H9 (cell line): Measurements from ENCODE around the gene TBC1D10B. TPM values are rescaled to one million over a fixed set of nuclear protein-coding genes. Genes with fewer than 3 reads are reported as not detected.

Source experiments
- DNase-seq: peaks from one replicate; pipeline ENCODE4 v3.0.0-alpha.2; 2017
- H2AFZ ChIP-seq: one replicate; pipeline ENCODE4 v1.6.1; 2013; ENCODE audit warnings: mild to moderate bottlenecking, low read length, control low read depth, moderate library complexity
- H2AK5ac ChIP-seq: 2 replicates; pipeline ENCODE4 v1.6.1; 2013; ENCODE audit warnings: low read length, control low read depth, mixed read lengths; ENCODE audit not compliant: insufficient read length
- H2BK120ac ChIP-seq: one replicate; pipeline ENCODE4 v1.6.1; 2013; ENCODE audit warnings: low read depth, mild to moderate bottlenecking, low read length, control low read depth, inconsistent platforms; ENCODE audit not compliant: poor library complexity, severe bottlenecking
- H2BK12ac ChIP-seq: 2 replicates; pipeline ENCODE4 v1.6.1; 2013; ENCODE audit warnings: low read length, control low read depth, mixed read lengths, low read depth; ENCODE audit not compliant: insufficient read length
- H2BK15ac ChIP-seq: 2 replicates; pipeline ENCODE4 v1.6.1; 2013; ENCODE audit warnings: low read depth, low read length, control low read depth
- H2BK20ac ChIP-seq: one replicate; pipeline ENCODE4 v1.6.1; 2013; ENCODE audit warnings: low read depth, mild to moderate bottlenecking, low read length, control low read depth, inconsistent platforms; ENCODE audit not compliant: poor library complexity, severe bottlenecking
- H2BK5ac ChIP-seq: 2 replicates; pipeline ENCODE4 v1.6.1; 2013; ENCODE audit warnings: low read length, control low read depth, mixed read lengths; ENCODE audit not compliant: insufficient read length
- H3K14ac ChIP-seq: 2 replicates; pipeline ENCODE4 v1.6.1; 2013; ENCODE audit warnings: low read length, control low read depth; ENCODE audit not compliant: insufficient read depth
- H3K18ac ChIP-seq: 2 replicates; pipeline ENCODE4 v1.6.1; 2013; ENCODE audit warnings: low read depth, mild to moderate bottlenecking, mixed read lengths, low read length, control low read depth; ENCODE audit not compliant: insufficient read length
- H3K23ac ChIP-seq: 2 replicates; pipeline ENCODE4 v1.6.1; 2013; ENCODE audit warnings: low read length, control low read depth, mixed read lengths, low read depth; ENCODE audit not compliant: insufficient read length
- H3K23me2 ChIP-seq: 2 replicates; pipeline ENCODE4 v1.6.1; 2013; ENCODE audit warnings: low read depth, mild to moderate bottlenecking, mixed read lengths, low read length, control low read depth; ENCODE audit not compliant: insufficient read length, poor library complexity, severe bottlenecking
- H3K27ac ChIP-seq: 2 replicates; pipeline ENCODE4 v1.5.1; 2013; ENCODE audit warnings: low read length, control low read depth, mixed read lengths, low read depth; ENCODE audit not compliant: insufficient read length
- H3K27me3 ChIP-seq: 2 replicates; pipeline ENCODE4 v1.6.1; 2013; ENCODE audit warnings: low read length, control low read depth, inconsistent platforms; ENCODE audit not compliant: insufficient read depth
- H3K4ac ChIP-seq: 2 replicates; pipeline ENCODE4 v1.6.1; 2013; ENCODE audit warnings: low read depth, mild to moderate bottlenecking, control low read depth, inconsistent platforms, low read length, moderate library complexity
- H3K4me1 ChIP-seq: 2 replicates; pipeline ENCODE4 v1.6.1; 2013; ENCODE audit warnings: low read length, control low read depth, inconsistent platforms; ENCODE audit not compliant: insufficient read depth
- H3K4me2 ChIP-seq: 2 replicates; pipeline ENCODE4 v1.6.1; 2013; ENCODE audit warnings: low read length, control low read depth, mixed read lengths; ENCODE audit not compliant: insufficient read length, insufficient read depth
- H3K56ac ChIP-seq: 2 replicates; pipeline ENCODE4 v1.6.1; 2013; ENCODE audit warnings: low read depth, mild to moderate bottlenecking, mixed read lengths, low read length, control low read depth; ENCODE audit not compliant: insufficient read length
- H3K79me1 ChIP-seq: 2 replicates; pipeline ENCODE4 v1.6.1; 2013; ENCODE audit warnings: low read depth, mild to moderate bottlenecking, moderate library complexity, low read length, control low read depth, inconsistent platforms; ENCODE audit not compliant: insufficient read depth, poor library complexity, severe bottlenecking
- H3K79me2 ChIP-seq: 2 replicates; pipeline ENCODE4 v1.6.1; 2013; ENCODE audit warnings: low read length, control low read depth, inconsistent platforms; ENCODE audit not compliant: insufficient read depth
- H3K9ac ChIP-seq: 2 replicates; pipeline ENCODE4 v1.6.1; 2013; ENCODE audit warnings: low read length, control low read depth, mixed read lengths; ENCODE audit not compliant: insufficient read length; ENCODE audit errors: extremely low read depth
- H3K9me3 ChIP-seq: one replicate; pipeline ENCODE4 v1.6.1; 2013; ENCODE audit warnings: low read depth, low read length, inconsistent platforms; ENCODE audit not compliant: control insufficient read depth
- H3T11ph ChIP-seq: one replicate; pipeline ENCODE4 v1.6.1; 2013; ENCODE audit warnings: mild to moderate bottlenecking, low read length, control low read depth, inconsistent platforms
- H4K20me1 ChIP-seq: one replicate; pipeline ENCODE4 v1.6.1; 2013; ENCODE audit not compliant: control insufficient read depth, insufficient read length, insufficient read depth
- H4K5ac ChIP-seq: 2 replicates; pipeline ENCODE4 v1.6.1; 2013; ENCODE audit warnings: low read depth, mild to moderate bottlenecking, mixed read lengths, low read length, control low read depth; ENCODE audit not compliant: insufficient read length
- H4K8ac ChIP-seq: replicated peaks from 2 replicates; pipeline ENCODE4 v1.6.1; 2013; ENCODE audit warnings: low read length, control low read depth, mixed read lengths, low read depth; ENCODE audit not compliant: insufficient read length
- H4K91ac ChIP-seq: 2 replicates; pipeline ENCODE4 v1.6.1; 2013; ENCODE audit warnings: low read depth, mild to moderate bottlenecking, moderate library complexity, mixed read lengths, low read length, control low read depth; ENCODE audit not compliant: insufficient read length
- H3K27ac Mint-ChIP-seq, 3 experiments: 2 replicates in 2 of 3; 3 replicates in 1 of 3; pipeline ENCODE4 v1.8.0; 2020 to 2021; ENCODE audit warnings: mixed read lengths in 3 of 3, mild to moderate bottlenecking in 1 of 3, moderate library complexity in 1 of 3
- H3K27me3 Mint-ChIP-seq: 2 replicates; pipeline ENCODE4 v1.8.0; 2021; ENCODE audit warnings: low read depth, mild to moderate bottlenecking, moderate library complexity, mixed read lengths
- H3K36me3 Mint-ChIP-seq, 3 experiments: 2 replicates in 2 of 3; 3 replicates in 1 of 3; pipeline ENCODE4 v1.8.0; 2020 to 2021; ENCODE audit warnings: low read depth in 3 of 3, mixed read lengths in 3 of 3; ENCODE audit not compliant: insufficient read depth in 1 of 3
- H3K4me1 Mint-ChIP-seq, 2 experiments: 2 replicates each; pipeline ENCODE4 v1.8.0; 2020; ENCODE audit warnings: mixed read lengths in 2 of 2
- H3K4me3 Mint-ChIP-seq, 2 experiments: 2 replicates in 1 of 2; 3 replicates in 1 of 2; pipeline ENCODE4 v1.8.0; 2020 to 2021; ENCODE audit warnings: mild to moderate bottlenecking in 2 of 2, mixed read lengths in 2 of 2, moderate library complexity in 1 of 2
- H3K9me3 Mint-ChIP-seq, 2 experiments: 2 replicates in 1 of 2; 3 replicates in 1 of 2; pipeline ENCODE4 v1.8.0; 2020; ENCODE audit warnings: mild to moderate bottlenecking in 2 of 2, mixed read lengths in 2 of 2, moderate library complexity in 1 of 2
- CTCF ChIP-seq: fragments of 200-600 bp; sonication (generic); conservative IDR thresholded peaks from 3 replicates; pipeline ENCODE4 v1.8.0; 2021; ENCODE audit warnings: antibody characterized with exemption, mild to moderate bottlenecking
- WGBS: extraction: QIAGEN DNeasy Blood & Tissue Kit; methylation state at CpG from one replicate; pipeline ENCODE4 v1.1.7; 2013; ENCODE audit warnings: missing lambda C conversion rate, low lambda C conversion rate, mixed read lengths; ENCODE audit not compliant: insufficient read length; ENCODE audit errors: extremely low coverage; 5-methylcytosine and 5-hydroxymethylcytosine counted together
- total RNA-seq: library from RNA; stranded (reverse); gene quantifications from 2 replicates; pipeline ENCODE4 v1.2.1, GENCODE V29; 2021

The TBC1D10B gene
- total RNA-seq, 1 experiment from 2014 or later, result 25.6 TPM

GRCh38 chr16:30407102-30407803 lies 37.0 kb upstream of the TBC1D10B start, which contains the start of gene ZNF771:
Gene ZNF771, plus strand, starts transcription at chr16:30407606. Its CDS starts 448 bp downstream, at chr16:30408054.
- WGBS, result no CpG with 5 or more reads among the region's 65 CpGs
- Mint-ChIP-seq H3K4me3 (peak within 1 kb of the TSS; percentile 80 to 87), H3K4me1 (peaks cover 12 to 19% of the 10 kb centered on the region in 2 experiments), H3K27me3 (peaks cover 2% of the 10 kb centered on the region; the same call in 1 of the 2 replicates), H3K36me3 (peaks cover 14 to 20% (median 16%) of the 10 kb centered on the region in 3 experiments; a peak in 6 of 7 replicates), H3K27ac (peak within 1 kb of the TSS; percentile 94 to 96 (median 96); a peak in 6 of 7 replicates), H3K9me3 (no peaks in the 10 kb centered on the region)
- H3K23me2 ChIP-seq, result peaks cover 4% of the 10 kb centered on the region
- H3K23ac ChIP-seq, result no peak within 1 kb of the TSS
- H2BK20ac ChIP-seq, result no peak within 1 kb of the TSS
- H2AK5ac ChIP-seq, result no peak within 1 kb of the TSS
- no peaks in the 10 kb centered on the region for H3K4me1 ChIP-seq
- H4K20me1 ChIP-seq, result no peaks in the 10 kb centered on the region
- no peak within 1 kb of the TSS for H2BK120ac ChIP-seq
- H3K9me3 ChIP-seq, result no peaks in the 10 kb centered on the region
- peak within 1 kb of the TSS; percentile 77 for H3K18ac ChIP-seq
- H3K27me3 ChIP-seq, result no peaks in the 10 kb centered on the region
- no peak within 1 kb of the TSS for H3K56ac ChIP-seq
- H2BK15ac ChIP-seq, result no peak within 1 kb of the TSS
- TF ChIP-seq CTCF, result no peak; the same call in 2 of the 3 replicates
- peak within 1 kb of the TSS; percentile 66 for H3K9ac ChIP-seq
- no peak within 1 kb of the TSS for H4K8ac ChIP-seq
- H3K4ac ChIP-seq, result no peak within 1 kb of the TSS
- H2AFZ ChIP-seq, result no peak within 1 kb of the TSS
- H4K5ac ChIP-seq, result no peak within 1 kb of the TSS
- peak; percentile 93 for DNase-seq
- no peak within 1 kb of the TSS for H4K91ac ChIP-seq
- no peak within 1 kb of the TSS for H2BK12ac ChIP-seq
- no peak within 1 kb of the TSS for H3T11ph ChIP-seq
- peak within 1 kb of the TSS; percentile 80 for H3K14ac ChIP-seq
- no peaks in the 10 kb centered on the region for H3K79me1 ChIP-seq
- H2BK5ac ChIP-seq, result no peak within 1 kb of the TSS
- 0 out of 2 replicates have a peak, but pooled peaks cover 1% of the 10 kb centered on the region for H3K79me2 ChIP-seq
- peak within 1 kb of the TSS; percentile 67 for H3K4me2 ChIP-seq
- H3K27ac ChIP-seq, result no peak within 1 kb of the TSS
